Measurements from ENCODE around the gene OSBP2. TPM values are rescaled to one million over a fixed set of nuclear protein-coding genes. Genes with fewer than 3 reads are reported as not detected.

OSBP2 gene
- total and polyA plus RNA-seq, 4 donors, result 1.1 to 12.3 (median 2.6) TPM

DNA sequence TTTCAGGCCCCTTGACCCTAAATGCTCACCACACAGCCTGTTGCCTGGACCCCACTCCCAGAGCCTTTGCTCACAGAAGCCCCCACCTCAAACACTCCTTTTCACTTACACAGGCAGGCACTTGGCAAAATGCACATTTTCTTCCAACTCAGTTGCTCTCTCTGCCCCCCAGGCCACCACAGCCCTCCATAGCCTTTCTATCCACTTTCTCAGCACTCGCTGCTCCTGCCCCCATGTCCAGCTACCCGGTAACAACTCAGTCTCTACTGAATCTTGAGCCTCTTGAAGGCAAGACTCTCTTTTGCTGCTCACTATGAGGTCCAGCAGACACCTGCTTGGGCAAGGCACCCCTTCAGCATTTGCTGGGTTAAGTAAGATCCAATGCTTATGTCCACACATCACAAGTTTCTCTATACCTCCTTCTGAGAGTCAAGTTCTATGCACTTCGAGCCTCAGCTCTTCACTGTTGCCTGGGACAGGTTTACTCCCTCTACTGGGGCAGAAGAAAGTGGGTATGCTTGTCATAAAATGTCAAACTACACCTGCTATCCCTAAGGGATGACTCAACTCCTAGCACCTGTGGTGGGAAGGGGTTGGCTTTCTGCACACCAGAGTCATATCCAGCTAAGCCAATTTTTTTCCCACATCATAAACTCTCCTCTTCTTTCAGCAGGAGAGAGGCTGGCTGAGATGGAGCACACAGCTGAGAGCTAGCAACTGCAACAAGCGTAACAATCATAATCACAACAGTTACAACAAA, 237.0 kb downstream of the OSBP2 start:
- DNase-seq (no peak), ATAC-seq (ENCODE audit: insufficient read depth, low FRiP score) (no peak)
- TF ChIP-seq, protein P1, sequence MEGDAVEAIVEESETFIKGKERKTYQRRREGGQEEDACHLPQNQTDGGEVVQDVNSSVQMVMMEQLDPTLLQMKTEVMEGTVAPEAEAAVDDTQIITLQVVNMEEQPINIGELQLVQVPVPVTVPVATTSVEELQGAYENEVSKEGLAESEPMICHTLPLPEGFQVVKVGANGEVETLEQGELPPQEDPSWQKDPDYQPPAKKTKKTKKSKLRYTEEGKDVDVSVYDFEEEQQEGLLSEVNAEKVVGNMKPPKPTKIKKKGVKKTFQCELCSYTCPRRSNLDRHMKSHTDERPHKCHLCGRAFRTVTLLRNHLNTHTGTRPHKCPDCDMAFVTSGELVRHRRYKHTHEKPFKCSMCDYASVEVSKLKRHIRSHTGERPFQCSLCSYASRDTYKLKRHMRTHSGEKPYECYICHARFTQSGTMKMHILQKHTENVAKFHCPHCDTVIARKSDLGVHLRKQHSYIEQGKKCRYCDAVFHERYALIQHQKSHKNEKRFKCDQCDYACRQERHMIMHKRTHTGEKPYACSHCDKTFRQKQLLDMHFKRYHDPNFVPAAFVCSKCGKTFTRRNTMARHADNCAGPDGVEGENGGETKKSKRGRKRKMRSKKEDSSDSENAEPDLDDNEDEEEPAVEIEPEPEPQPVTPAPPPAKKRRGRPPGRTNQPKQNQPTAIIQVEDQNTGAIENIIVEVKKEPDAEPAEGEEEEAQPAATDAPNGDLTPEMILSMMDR (IDR thresholded peaks at IDR 0.05; ENCODE audit: control extremely low read depth, extremely low read depth), result no peak
- Histone ChIP-seq H3K36me3 (ENCODE audit: control insufficient read depth in 4 of 4, insufficient read depth in 4 of 4, low read length in 4 of 4) (peaks cover 50 to 74% (median 63%) of the 10 kb centered on the region in 4 donors), H3K9me3 (ENCODE audit: control insufficient read depth in 4 of 4, insufficient read depth in 3 of 4, low read length in 3 of 4) (no peaks in the 10 kb centered on the region), H3K4me3 (no peak overlapping the region), H3K27ac (ENCODE audit: low read depth in 1 of 2, low read length in 1 of 2) (no peak overlapping the region), H3K4me1 (ENCODE audit: control insufficient read depth in 5 of 5, insufficient read depth in 5 of 5, low read length in 5 of 5) (no peaks in the 10 kb centered on the region), H3K27me3 (ENCODE audit: control insufficient read depth in 3 of 3, insufficient read depth in 3 of 3, low read length in 2 of 3) (no peaks in the 10 kb centered on the region), H3K9ac (ENCODE audit: insufficient read depth in 1 of 2, low read length in 2 of 2) (no peak overlapping the region)
- WGBS, 2 donors, result 95 to 96% methylated on average over 4 of the region's 4 CpGs

DNA sequence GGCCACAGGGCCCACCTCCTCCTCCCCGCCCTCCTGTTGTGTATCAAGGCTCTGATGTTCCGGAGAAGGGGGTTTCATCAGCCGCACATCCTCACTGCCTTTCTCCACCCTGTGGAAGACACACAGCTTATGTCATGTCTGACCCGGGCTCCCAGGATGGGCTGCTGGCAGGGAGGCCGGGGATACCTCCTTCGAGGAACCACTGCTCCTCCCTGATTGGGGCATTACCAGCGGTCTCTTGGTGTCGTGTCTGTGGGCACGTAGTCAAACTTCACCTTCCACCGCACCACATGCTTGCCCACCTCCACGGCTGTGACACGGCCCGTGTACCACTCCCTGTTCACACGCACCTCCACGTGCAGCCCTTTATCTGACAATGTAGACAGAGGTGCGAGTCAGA, 238.0 kb downstream of the OSBP2 start:
- no peak overlapping the region for H3K27ac ChIP-seq (ENCODE audit: low read depth in 1 of 2, low read length in 1 of 2)
- peaks cover 59 to 80% (median 68%) of the 10 kb centered on the region in 4 donors for H3K36me3 ChIP-seq (ENCODE audit: control insufficient read depth in 4 of 4, insufficient read depth in 4 of 4, low read length in 4 of 4)
- H3K9me3 ChIP-seq (ENCODE audit: control insufficient read depth in 4 of 4, insufficient read depth in 3 of 4, low read length in 3 of 4), result no peaks in the 10 kb centered on the region
- DNase-seq, result no peak
- ATAC-seq (ENCODE audit: insufficient read depth, low FRiP score), result no peak
- H3K4me1 ChIP-seq (ENCODE audit: control insufficient read depth in 5 of 5, insufficient read depth in 5 of 5, low read length in 5 of 5), result no peaks in the 10 kb centered on the region
- TF ChIP-seq, protein P1 (IDR thresholded peaks at IDR 0.05; ENCODE audit: control extremely low read depth, extremely low read depth), result no peak
- H3K9ac ChIP-seq (ENCODE audit: insufficient read depth in 1 of 2, low read length in 2 of 2), result no peak overlapping the region
- 96% methylated on average over 16 of the region's 16 CpGs for WGBS, 2 donors
- no peaks in the 10 kb centered on the region for H3K27me3 ChIP-seq (ENCODE audit: control insufficient read depth in 3 of 3, insufficient read depth in 3 of 3, low read length in 2 of 3)
- no peak overlapping the region for H3K4me3 ChIP-seq

DNA sequence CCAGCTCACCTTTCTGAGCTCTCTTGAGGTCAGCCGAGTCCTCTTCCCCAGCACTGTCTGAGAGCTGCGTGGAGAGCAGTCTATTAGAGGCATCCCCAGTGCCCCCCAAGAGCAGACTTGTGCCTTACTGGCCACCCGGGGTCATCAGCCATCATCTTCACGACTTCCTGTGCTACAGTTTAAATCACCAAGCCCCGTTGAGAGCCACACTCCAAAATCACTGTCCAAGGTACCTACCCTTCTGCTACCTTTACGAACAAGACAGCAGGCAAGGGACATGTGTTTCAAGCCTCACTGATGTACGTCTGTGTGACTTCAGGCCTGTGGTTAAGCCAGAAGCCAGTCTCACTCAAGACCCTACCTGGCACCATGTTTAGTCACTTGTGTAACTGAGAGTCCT, 238.8 kb downstream of the OSBP2 start:
- 88 to 89% methylated on average over 7 of the region's 7 CpGs for WGBS, 2 donors
- DNase-seq (no peak), ATAC-seq (ENCODE audit: insufficient read depth, low FRiP score) (no peak)
- Histone ChIP-seq H3K9me3 (ENCODE audit: control insufficient read depth in 4 of 4, insufficient read depth in 3 of 4, low read length in 3 of 4) (no peaks in the 10 kb centered on the region), H3K27me3 (ENCODE audit: control insufficient read depth in 3 of 3, insufficient read depth in 3 of 3, low read length in 2 of 3) (no peaks in the 10 kb centered on the region), H3K4me3 (no peak overlapping the region), H3K4me1 (ENCODE audit: control insufficient read depth in 5 of 5, insufficient read depth in 5 of 5, low read length in 5 of 5) (no peaks in the 10 kb centered on the region), H3K27ac (ENCODE audit: low read depth in 1 of 2, low read length in 1 of 2) (no peak overlapping the region), H3K9ac (ENCODE audit: insufficient read depth in 1 of 2, low read length in 2 of 2) (no peak overlapping the region), H3K36me3 (ENCODE audit: control insufficient read depth in 4 of 4, insufficient read depth in 4 of 4, low read length in 4 of 4) (peaks cover 60 to 80% (median 67%) of the 10 kb centered on the region in 4 donors)
- TF ChIP-seq, protein P1 (IDR thresholded peaks at IDR 0.05; ENCODE audit: control extremely low read depth, extremely low read depth), result no peak

Measured in lung (tissue), 12 donors.